Neural crest cell (in vitro differentiated cells): ENCODE results near the gene LTC4S. TPM values are rescaled to one million over a fixed set of nuclear protein-coding genes. Genes with fewer than 3 reads are reported as not detected.

ENCODE experiments used
- DNase-seq: peaks from one replicate; pipeline ENCODE4 v3.0.0; 2021; ENCODE audit warnings: low read depth, mixed read lengths, low spot score
- H3K27ac Mint-ChIP-seq: one replicate; pipeline ENCODE4 v1.8.0; 2021; ENCODE audit warnings: mild to moderate bottlenecking, mixed read lengths; ENCODE audit not compliant: unreplicated experiment
- H3K27me3 Mint-ChIP-seq: 2 replicates; pipeline ENCODE4 v1.8.0; 2021; ENCODE audit warnings: low read depth, mild to moderate bottlenecking, mixed read lengths
- H3K36me3 Mint-ChIP-seq: 2 replicates; pipeline ENCODE4 v1.8.0; 2021; ENCODE audit warnings: low read depth, mild to moderate bottlenecking, mixed read lengths
- H3K4me1 Mint-ChIP-seq: 2 replicates; pipeline ENCODE4 v1.8.0; 2021; ENCODE audit warnings: mixed read lengths
- H3K4me3 Mint-ChIP-seq: one replicate; pipeline ENCODE4 v1.8.0; 2021; ENCODE audit warnings: mild to moderate bottlenecking, mixed read lengths
- H3K9me3 Mint-ChIP-seq: 2 replicates; pipeline ENCODE4 v1.8.0; 2021; ENCODE audit warnings: mixed read lengths
- CTCF ChIP-seq: fragments of 200-600 bp; sonication (generic); conservative IDR thresholded peaks from 2 replicates; pipeline ENCODE4 v1.5.0; 2021; ENCODE audit warnings: antibody characterized with exemption, mild to moderate bottlenecking
- total RNA-seq: library from RNA; stranded (reverse); gene quantifications from 2 replicates; pipeline ENCODE4 v1.2.1, GENCODE V29; 2021

LTC4S gene
- total RNA-seq, 1 donor from 2014 or later: 3.3 TPM

GRCh38 chr5:179820127-179820482 is 26.3 kb downstream of the LTC4S start:
- Mint-ChIP-seq H3K4me1 (peaks cover 43% of the 10 kb centered on the region), H3K9me3 (no peaks in the 10 kb centered on the region), H3K4me3 (peak overlapping the region; percentile 85), H3K27me3 (peaks cover 12% of the 10 kb centered on the region), H3K36me3 (peaks cover 7% of the 10 kb centered on the region), H3K27ac (peak overlapping the region; percentile 86)
- DNase-seq: no peak
- no peak for TF ChIP-seq CTCF

- peaks cover 11% of the 10 kb centered on the region for H3K27me3 Mint-ChIP-seq
- peak within 1 kb of the TSS; percentile 98 for H3K4me3 Mint-ChIP-seq
- TF ChIP-seq CTCF: peak; percentile 17
- peaks cover 5% of the 10 kb centered on the region for H3K36me3 Mint-ChIP-seq
- DNase-seq: peak; percentile 74
- H3K9me3 Mint-ChIP-seq: no peaks in the 10 kb centered on the region
- peaks cover 41% of the 10 kb centered on the region for H3K4me1 Mint-ChIP-seq
- H3K27ac Mint-ChIP-seq: peak within 1 kb of the TSS; percentile 95
Measured at GRCh38 chr5:179820483-179821297, 26.9 kb downstream of the LTC4S start, which contains the start of gene SQSTM1. SQSTM1 (plus strand) TSS chr5:179820905; CDS start chr5:179820937, 32 bp downstream.

- TF ChIP-seq CTCF: peak; percentile 3
- Mint-ChIP-seq H3K4me1 (peaks cover 39% of the 10 kb centered on the region), H3K9me3 (no peaks in the 10 kb centered on the region), H3K36me3 (peaks cover 4% of the 10 kb centered on the region), H3K27me3 (peaks cover 10% of the 10 kb centered on the region), H3K4me3 (peak overlapping the region; percentile 98), H3K27ac (peak overlapping the region; percentile 95)
- peak; percentile 57 for DNase-seq
Measured at GRCh38 chr5:179821298-179822058, 27.7 kb downstream of the LTC4S start.

- DNase-seq: no peak
- Mint-ChIP-seq H3K4me3 (peak overlapping the region; percentile 98), H3K27ac (no peak overlapping the region), H3K4me1 (peaks cover 39% of the 10 kb centered on the region), H3K9me3 (no peaks in the 10 kb centered on the region), H3K36me3 (peaks cover 6% of the 10 kb centered on the region), H3K27me3 (peaks cover 10% of the 10 kb centered on the region)
- no peak for TF ChIP-seq CTCF
Measured at GRCh38 chr5:179822059-179822432, 28.3 kb downstream of the LTC4S start.

GRCh38 chr5:179822444-179822990 is 28.7 kb downstream of the LTC4S start:
- Mint-ChIP-seq H3K4me3 (peak overlapping the region; percentile 98), H3K4me1 (peaks cover 39% of the 10 kb centered on the region), H3K9me3 (no peaks in the 10 kb centered on the region), H3K27me3 (peaks cover 10% of the 10 kb centered on the region), H3K27ac (no peak overlapping the region), H3K36me3 (peaks cover 8% of the 10 kb centered on the region)
- no peak for DNase-seq
- TF ChIP-seq CTCF: no peak
